ENCODE measurements around the gene OGT.

Gene OGT

GRCh38 chrX:71615056-71615455 lies 82.2 kb downstream of the OGT start (continued):
- no peak for TF ChIP-seq PRDM6 (tag by site-specific recombination; IDR thresholded peaks at IDR 0.05)
- TF ChIP-seq ZNF449 (tag by site-specific recombination; IDR thresholded peaks at IDR 0.05): no peak
- TF ChIP-seq ZNF148 (tag by site-specific recombination; IDR thresholded peaks at IDR 0.05; ENCODE audit: borderline replicate concordance): no peak

GRCh38 chrX:71615954-71616353 lies 83.0 kb downstream of the OGT start:
- CTCF ChIA-PET: no interaction called here
- no peak overlapping the region for H3K27ac ChIP-seq (ENCODE audit: extremely low read depth, low read depth, low read length)
- POLR2A ChIA-PET: no interaction called here

More at GRCh38 chrX:71615954-71616353, 83.0 kb downstream of the OGT start:
- Histone ChIP-seq H3K4me1 (ENCODE audit: control insufficient read depth, insufficient read depth, low read length) (no peaks in the 10 kb centered on the region), H3K4me3 (ENCODE audit: low read depth, low read length) (no peak overlapping the region), H3K36me3 (ENCODE audit: control insufficient read depth in 2 of 2, insufficient read depth in 1 of 2, low read length in 2 of 2) (peaks cover 0 to 18% of the 10 kb centered on the region in 2 experiments; a peak in 2 of 3 replicates), H3K9me3 (ENCODE audit: control insufficient read depth, insufficient read depth, low read depth, low read length) (no peaks in the 10 kb centered on the region)
- TF ChIP-seq CTCF (tag by site-specific recombination; IDR thresholded peaks at IDR 0.05) (no peak), GLIS1 (tag by site-specific recombination; IDR thresholded peaks at IDR 0.05) (no peak), ZNF311 (tag by site-specific recombination; IDR thresholded peaks at IDR 0.05; ENCODE audit: borderline replicate concordance) (no peak), ZNF302 (tag by site-specific recombination; IDR thresholded peaks at IDR 0.05; ENCODE audit: low read depth) (no peak), ZNF501 (tag by site-specific recombination; IDR thresholded peaks at IDR 0.05) (no peak), ZNF624 (tag by site-specific recombination; IDR thresholded peaks at IDR 0.05) (no peak), GLI2 (tag by site-specific recombination; IDR thresholded peaks at IDR 0.05; ENCODE audit: borderline replicate concordance, low read depth) (no peak), ZNF341 (tag by site-specific recombination; IDR thresholded peaks at IDR 0.05; ENCODE audit: low read depth) (no peak), ZBTB6 (tag by site-specific recombination; IDR thresholded peaks at IDR 0.05) (no peak), MEIS1 (CRISPR knock-in tag; IDR thresholded peaks at IDR 0.05; ENCODE audit: borderline replicate concordance) (no peak), ZNF830 (tag by site-specific recombination; IDR thresholded peaks at IDR 0.05; ENCODE audit: low read depth) (no peak), ZNF704 (tag by site-specific recombination; IDR thresholded peaks at IDR 0.05) (no peak), ZNF10 (tag by site-specific recombination; IDR thresholded peaks at IDR 0.05) (no peak), HOXA7 (CRISPR knock-in tag; IDR thresholded peaks at IDR 0.05; ENCODE audit: borderline replicate concordance) (no peak), ZNF423 (tag by site-specific recombination; IDR thresholded peaks at IDR 0.05) (no peak), ZNF140 (tag by site-specific recombination; IDR thresholded peaks at IDR 0.05) (no peak)

All from HEK293 (cell line).